Omental fat pad (tissue), 4 donors: Measurements from ENCODE around the gene HDGFL3. TPM values are rescaled to one million over a fixed set of nuclear protein-coding genes. Genes with fewer than 3 reads are reported as not detected.

Source experiments
- ATAC-seq: fragments of 150-250 bp; one replicate; pipeline ENCODE4 v1.9.1; 2016; ENCODE audit warnings: mild to moderate bottlenecking, moderate library complexity; ENCODE audit not compliant: low FRiP score
- DNase-seq: peaks from one replicate; pipeline ENCODE4 v3.0.0-alpha.2; 2019; ENCODE audit warnings: low spot score
- CTCF ChIP-seq, 3 donors: fragments of 450-650 bp; IDR thresholded peaks; one replicate each; pipeline ENCODE4 v1.5.1; 2016 to 2017; ENCODE audit warnings: antibody characterized with exemption in 3 of 3, mild to moderate bottlenecking in 3 of 3, moderate library complexity in 2 of 3
- total RNA-seq, 4 donors: library from RNA; depleted of rRNA; stranded (reverse); fragments of >200 nt; gene quantifications; one replicate each; pipeline ENCODE4 v1.1.0, GENCODE V29; 2016

HDGFL3 gene
- total RNA-seq, 4 donors from 2014 or later = 16.0 to 40.7 (median 29.5) TPM

- ATAC-seq (peak; percentile 64), DNase-seq (no peak)
- no peak for TF ChIP-seq CTCF (IDR thresholded peaks at IDR 0.05)
These were observed 489 bp downstream of the HDGFL3 start for GRCh38 chr15:83207009-83207659.

GRCh38 chr15:83206526-83207008 lies 1.1 kb downstream of the HDGFL3 start:
- DNase-seq = no peak
- peak; percentile 28 for ATAC-seq
- TF ChIP-seq CTCF (IDR thresholded peaks at IDR 0.05) = no peak

- ATAC-seq (no peak), DNase-seq (no peak)
- no peak for TF ChIP-seq CTCF (IDR thresholded peaks at IDR 0.05)
These were observed 1.8 kb downstream of the HDGFL3 start for GRCh38 chr15:83205725-83206324.

- ATAC-seq (no peak), DNase-seq (no peak)
- TF ChIP-seq CTCF (IDR thresholded peaks at IDR 0.05) = no peak
These were observed 2.9 kb downstream of the HDGFL3 start for GRCh38 chr15:83204697-83205096.

- DNase-seq (no peak), ATAC-seq (no peak)
- no peak for TF ChIP-seq CTCF (IDR thresholded peaks at IDR 0.05)
These were observed 4.1 kb downstream of the HDGFL3 start for GRCh38 chr15:83203543-83203942.

- DNase-seq (no peak), ATAC-seq (no peak)
- no peak for TF ChIP-seq CTCF (IDR thresholded peaks at IDR 0.05)
These were observed 7.0 kb downstream of the HDGFL3 start for GRCh38 chr15:83200589-83200988.

- no peak for TF ChIP-seq CTCF (IDR thresholded peaks at IDR 0.05)
- no peak for DNase-seq
- ATAC-seq = no peak
These were observed 7.5 kb downstream of the HDGFL3 start for GRCh38 chr15:83200162-83200561.
